Ectodermal cell (in vitro differentiated cells): ENCODE measurements around the gene CHRNB1.

Experiments
- H3K27ac ChIP-seq: 2 replicates; pipeline ENCODE4 v1.7.0; 2013; ENCODE audit warnings: mild to moderate bottlenecking, low read depth, low read length; ENCODE audit not compliant: insufficient read depth, poor library complexity, severe bottlenecking
- H3K27me3 ChIP-seq: 2 replicates; pipeline ENCODE4 v1.7.0; 2013; ENCODE audit warnings: mild to moderate bottlenecking, low read length; ENCODE audit not compliant: insufficient read depth, control insufficient read depth, poor library complexity, severe bottlenecking
- H3K36me3 ChIP-seq: one replicate; pipeline ENCODE4 v1.7.0; 2013; ENCODE audit warnings: low read length; ENCODE audit not compliant: control insufficient read depth, insufficient read depth
- H3K4me1 ChIP-seq: one replicate; pipeline ENCODE4 v1.7.0; 2013; ENCODE audit warnings: low read length; ENCODE audit not compliant: control insufficient read depth, insufficient read depth
- H3K4me3 ChIP-seq: 2 replicates; pipeline ENCODE4 v1.7.0; 2013; ENCODE audit warnings: low read depth, low read length, control low read depth; ENCODE audit not compliant: insufficient read depth
- H3K9me3 ChIP-seq: 2 replicates; pipeline ENCODE4 v1.7.0; 2013; ENCODE audit warnings: mild to moderate bottlenecking, low read length, moderate library complexity; ENCODE audit not compliant: control insufficient read depth
- WGBS, 2 experiments: methylation state at CpG; one replicate each; pipeline ENCODE4 v1.1.7; 2013; ENCODE audit warnings: missing lambda C conversion rate in 2 of 2; 5-methylcytosine and 5-hydroxymethylcytosine counted together

CHRNB1 gene

GRCh38 chr17:7414837-7415236, 30.0 kb upstream of the CHRNB1 start:
- H3K36me3 ChIP-seq, result peaks cover 23% of the 10 kb centered on the region

GRCh38 chr17:7415784-7416183, 29.1 kb upstream of the CHRNB1 start:
- Histone ChIP-seq H3K9me3 (no peaks in the 10 kb centered on the region), H3K4me3 (no peak overlapping the region), H3K27ac (no peak overlapping the region), H3K36me3 (peaks cover 13% of the 10 kb centered on the region), H3K4me1 (peaks cover 37% of the 10 kb centered on the region), H3K27me3 (no peaks in the 10 kb centered on the region)
- 95% methylated on average over 23 of the region's 23 CpGs for WGBS, 2 experiments

More at GRCh38 chr17:7414837-7415236, 30.0 kb upstream of the CHRNB1 start:
- H3K27me3 ChIP-seq, result no peaks in the 10 kb centered on the region
- no peaks in the 10 kb centered on the region for H3K9me3 ChIP-seq
- peaks cover 28% of the 10 kb centered on the region for H3K4me1 ChIP-seq
- WGBS, 2 experiments, result 88% methylated on average over 14 of the region's 14 CpGs
- no peak overlapping the region for H3K27ac ChIP-seq
- H3K4me3 ChIP-seq, result no peak overlapping the region

- no peaks in the 10 kb centered on the region for H3K27me3 ChIP-seq
- peaks cover 12% of the 10 kb centered on the region for H3K36me3 ChIP-seq
- no peaks in the 10 kb centered on the region for H3K9me3 ChIP-seq
- no peak overlapping the region for H3K4me3 ChIP-seq
- 85% methylated on average over 5 to 6 of the region's 6 CpGs for WGBS, 2 experiments
- no peak overlapping the region for H3K27ac ChIP-seq
- H3K4me1 ChIP-seq, result peaks cover 40% of the 10 kb centered on the region
These were observed 28.5 kb upstream of the CHRNB1 start for GRCh38 chr17:7416323-7416722.

- Histone ChIP-seq H3K9me3 (no peaks in the 10 kb centered on the region), H3K4me1 (peaks cover 40% of the 10 kb centered on the region), H3K4me3 (no peak overlapping the region), H3K36me3 (peaks cover 12% of the 10 kb centered on the region), H3K27ac (no peak overlapping the region), H3K27me3 (no peaks in the 10 kb centered on the region)
- 94% methylated on average over 54 of the region's 54 CpGs for WGBS, 2 experiments
These were observed 27.7 kb upstream of the CHRNB1 start for GRCh38 chr17:7417056-7417655.

- peaks cover 31% of the 10 kb centered on the region for H3K4me1 ChIP-seq
- peaks cover 12% of the 10 kb centered on the region for H3K36me3 ChIP-seq
- no peaks in the 10 kb centered on the region for H3K9me3 ChIP-seq
- H3K27me3 ChIP-seq, result no peaks in the 10 kb centered on the region
- H3K4me3 ChIP-seq, result no peak overlapping the region
- peak overlapping the region; percentile 8 for H3K27ac ChIP-seq
- WGBS, 2 experiments, result 73 to 76% methylated on average over 18 of the region's 18 CpGs
These were observed 26.2 kb upstream of the CHRNB1 start for GRCh38 chr17:7418472-7419152.

GRCh38 chr17:7419819-7420610, 24.8 kb upstream of the CHRNB1 start, which contains the start of gene SPEM1:
TSS of gene SPEM1 (plus strand) at chr17:7420324. CDS start at chr17:7420385, 61 bp downstream.
- no peaks in the 10 kb centered on the region for H3K27me3 ChIP-seq
- WGBS, 2 experiments, result 72 to 80% methylated on average over 17 of the region's 17 CpGs
- no peak within 1 kb of the TSS for H3K4me3 ChIP-seq
- H3K36me3 ChIP-seq, result peaks cover 9% of the 10 kb centered on the region
- peak within 1 kb of the TSS; percentile 89 for H3K27ac ChIP-seq
- H3K4me1 ChIP-seq, result peaks cover 30% of the 10 kb centered on the region
- no peaks in the 10 kb centered on the region for H3K9me3 ChIP-seq

GRCh38 chr17:7421186-7421585, 23.7 kb upstream of the CHRNB1 start:
- Histone ChIP-seq H3K27me3 (no peaks in the 10 kb centered on the region), H3K27ac (no peak overlapping the region), H3K9me3 (no peaks in the 10 kb centered on the region), H3K4me1 (peaks cover 30% of the 10 kb centered on the region), H3K36me3 (no peaks in the 10 kb centered on the region), H3K4me3 (no peak overlapping the region)
- WGBS, 2 experiments, result 92 to 94% methylated on average over 16 of the region's 16 CpGs

GRCh38 chr17:7423679-7424078, 21.2 kb upstream of the CHRNB1 start:
- Histone ChIP-seq H3K27ac (no peak overlapping the region), H3K36me3 (no peaks in the 10 kb centered on the region)
- 92 to 96% methylated on average over 4 of the region's 4 CpGs for WGBS, 2 experiments

GRCh38 chr17:7425316-7425715, 19.5 kb upstream of the CHRNB1 start, which contains the start of gene SPEM2:
TSS of gene SPEM2 (plus strand) at chr17:7425616. CDS start at chr17:7425689, 73 bp downstream.
- 93 to 96% methylated on average over 7 of the region's 7 CpGs for WGBS, 2 experiments
- H3K4me3 ChIP-seq, result no peak within 1 kb of the TSS
- no peaks in the 10 kb centered on the region for H3K9me3 ChIP-seq
- no peaks in the 10 kb centered on the region for H3K36me3 ChIP-seq
- no peaks in the 10 kb centered on the region for H3K27me3 ChIP-seq
- H3K27ac ChIP-seq, result no peak within 1 kb of the TSS
- H3K4me1 ChIP-seq, result peaks cover 8% of the 10 kb centered on the region

More at GRCh38 chr17:7423679-7424078, 21.2 kb upstream of the CHRNB1 start:
- Histone ChIP-seq H3K9me3 (no peaks in the 10 kb centered on the region), H3K4me3 (no peak overlapping the region), H3K4me1 (peaks cover 22% of the 10 kb centered on the region), H3K27me3 (no peaks in the 10 kb centered on the region)

- H3K4me1 ChIP-seq, result peaks cover 3% of the 10 kb centered on the region
- no peaks in the 10 kb centered on the region for H3K9me3 ChIP-seq
- H3K27ac ChIP-seq, result no peak overlapping the region
- H3K36me3 ChIP-seq, result no peaks in the 10 kb centered on the region
- H3K4me3 ChIP-seq, result no peak overlapping the region
- WGBS, 2 experiments, result 87 to 89% methylated on average over 8 of the region's 8 CpGs
- no peaks in the 10 kb centered on the region for H3K27me3 ChIP-seq
These were observed 19.1 kb upstream of the CHRNB1 start for GRCh38 chr17:7425756-7426155.
